Measurements from ENCODE around the gene SHQ1.
"Not testable (repeated sequence)": the region's sequence is repeated elsewhere in the genome, so short reads cannot be mapped to it uniquely, and the experiment has no call there.

DNA sequence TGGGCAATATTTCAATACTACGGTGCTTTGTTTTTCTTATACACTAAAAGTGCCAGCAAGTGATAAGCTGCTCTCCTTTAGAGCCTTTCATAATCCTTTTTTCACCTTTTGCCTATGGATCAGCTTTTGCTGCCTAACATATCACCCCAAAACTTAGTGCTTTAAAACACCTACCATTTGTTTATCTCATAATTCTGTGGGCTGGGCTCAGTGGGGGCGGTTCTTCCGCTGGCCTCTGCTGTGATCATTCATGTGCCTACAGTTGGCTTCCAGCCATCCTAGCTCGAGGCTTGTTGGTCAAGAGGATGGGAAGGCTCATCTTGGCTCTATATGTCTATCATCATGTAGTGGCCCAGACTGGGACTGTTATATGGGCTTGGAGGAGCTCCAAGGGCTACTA is 113.2 kb downstream of the SHQ1 start:
- TF ChIP-seq, protein P1, sequence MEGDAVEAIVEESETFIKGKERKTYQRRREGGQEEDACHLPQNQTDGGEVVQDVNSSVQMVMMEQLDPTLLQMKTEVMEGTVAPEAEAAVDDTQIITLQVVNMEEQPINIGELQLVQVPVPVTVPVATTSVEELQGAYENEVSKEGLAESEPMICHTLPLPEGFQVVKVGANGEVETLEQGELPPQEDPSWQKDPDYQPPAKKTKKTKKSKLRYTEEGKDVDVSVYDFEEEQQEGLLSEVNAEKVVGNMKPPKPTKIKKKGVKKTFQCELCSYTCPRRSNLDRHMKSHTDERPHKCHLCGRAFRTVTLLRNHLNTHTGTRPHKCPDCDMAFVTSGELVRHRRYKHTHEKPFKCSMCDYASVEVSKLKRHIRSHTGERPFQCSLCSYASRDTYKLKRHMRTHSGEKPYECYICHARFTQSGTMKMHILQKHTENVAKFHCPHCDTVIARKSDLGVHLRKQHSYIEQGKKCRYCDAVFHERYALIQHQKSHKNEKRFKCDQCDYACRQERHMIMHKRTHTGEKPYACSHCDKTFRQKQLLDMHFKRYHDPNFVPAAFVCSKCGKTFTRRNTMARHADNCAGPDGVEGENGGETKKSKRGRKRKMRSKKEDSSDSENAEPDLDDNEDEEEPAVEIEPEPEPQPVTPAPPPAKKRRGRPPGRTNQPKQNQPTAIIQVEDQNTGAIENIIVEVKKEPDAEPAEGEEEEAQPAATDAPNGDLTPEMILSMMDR (IDR thresholded peaks at IDR 0.05) = not testable (repeated sequence)
- not testable (repeated sequence) for TF ChIP-seq POLR2AphosphoS5 (IDR thresholded peaks at IDR 0.05)

Measured in esophagus muscularis mucosa (tissue), 3 donors.